Endothelial cell of hepatic sinusoid (primary cell): ENCODE measurements around the gene TMEM11.

Experiments
- in situ Hi-C: cut with HindIII; loops from 2 replicates; pipeline ENCODE4 v1.10.0; 2017; ENCODE audit warnings: low sequenced_read_pairs

The TMEM11 gene

GRCh38 chr17:21214015-21214776, at the start of gene TMEM11:
Gene TMEM11 (minus strand): TSS chr17:21214161. CDS start chr17:21214152, 9 bp downstream.
- in situ Hi-C loops: loop anchor here (5.0 kb wide), 2 partner anchors 73 to 82 kb away; no protein-coding TSS in a partner anchor

GRCh38 chr17:21263376-21263775, 49.4 kb upstream of the TMEM11 start:
- in situ Hi-C loops: no loop called here

- in situ Hi-C loops: no loop called here
These were observed 48.5 kb upstream of the TMEM11 start for GRCh38 chr17:21262259-21262993.

- in situ Hi-C loops: no loop called here
These were observed 44.6 kb upstream of the TMEM11 start for GRCh38 chr17:21258593-21258992.

GRCh38 chr17:21253646-21254441, 39.9 kb upstream of the TMEM11 start:
- in situ Hi-C loops: no loop called here

- in situ Hi-C loops: no loop called here
These were observed 39.1 kb upstream of the TMEM11 start, which contains the start of gene NATD1 for GRCh38 chr17:21252796-21253645. Gene NATD1 (minus strand): TSS chr17:21253410. CDS start chr17:21253264, 146 bp downstream.

- in situ Hi-C loops: no loop called here
These were observed 38.4 kb upstream of the TMEM11 start for GRCh38 chr17:21252289-21252795.

- in situ Hi-C loops: no loop called here
These were observed 37.5 kb upstream of the TMEM11 start for GRCh38 chr17:21251337-21252010.

GRCh38 chr17:21250854-21251253, 36.9 kb upstream of the TMEM11 start:
- in situ Hi-C loops: no loop called here

- in situ Hi-C loops: loop anchor here (5.0 kb wide), 1 partner anchor 48 kb away; no protein-coding TSS in a partner anchor
These were observed 36.2 kb upstream of the TMEM11 start for GRCh38 chr17:21249920-21250703.

GRCh38 chr17:21249086-21249795, 35.3 kb upstream of the TMEM11 start:
- in situ Hi-C loops: loop anchor here (5.0 kb wide), 1 partner anchor 47 kb away; no protein-coding TSS in a partner anchor

- in situ Hi-C loops: loop anchor here (5.0 kb wide), 1 partner anchor 46 kb away; no protein-coding TSS in a partner anchor
These were observed 34.5 kb upstream of the TMEM11 start for GRCh38 chr17:21248500-21248899.

- in situ Hi-C loops: loop anchor here (5.0 kb wide), 1 partner anchor 45 kb away; no protein-coding TSS in a partner anchor
These were observed 33.7 kb upstream of the TMEM11 start for GRCh38 chr17:21247552-21248258.

- in situ Hi-C loops: loop anchor here (5.0 kb wide), 1 partner anchor 44 kb away; no protein-coding TSS in a partner anchor
These were observed 32.7 kb upstream of the TMEM11 start for GRCh38 chr17:21246698-21247097.

- in situ Hi-C loops: loop anchor here (5.0 kb wide), 1 partner anchor 43 kb away; no protein-coding TSS in a partner anchor
These were observed 31.7 kb upstream of the TMEM11 start for GRCh38 chr17:21245639-21246084.

- in situ Hi-C loops: no loop called here
These were observed 29.7 kb upstream of the TMEM11 start for GRCh38 chr17:21243516-21244303.
